Transverse colon (tissue), 4 donors: ENCODE data around the gene IQCK. TPM values are rescaled to one million over a fixed set of nuclear protein-coding genes. Genes with fewer than 3 reads are reported as not detected.

Source experiments
- DNase-seq: peaks from one replicate; pipeline ENCODE4 v3.0.0-alpha.2; 2019
- H3K27ac ChIP-seq, 4 donors: fragments of 200-600 bp; sonication (generic); 2 replicates each; pipeline ENCODE4 v1.5.1; 2016 to 2018; ENCODE audit warnings: inconsistent platforms in 4 of 4
- H3K27me3 ChIP-seq: fragments of 200-600 bp; sonication (generic); 2 replicates; pipeline ENCODE4 v1.5.1; 2017; ENCODE audit warnings: inconsistent platforms
- H3K36me3 ChIP-seq, 4 donors: fragments of 200-600 bp; sonication (generic); 2 replicates each; pipeline ENCODE4 v1.5.1; 2017 to 2019; ENCODE audit warnings: inconsistent platforms in 4 of 4
- H3K4me1 ChIP-seq, 4 donors: fragments of 200-600 bp; sonication (generic); 2 replicates each; pipeline ENCODE4 v1.5.1; 2017 to 2020; ENCODE audit warnings: inconsistent platforms in 4 of 4
- H3K4me3 ChIP-seq, 4 donors: fragments of 200-600 bp; sonication (generic); 1 replicate in 1 of 4; 2 replicates in 3 of 4; pipeline versions ENCODE4 v1.5.1 to v1.6.1; 2017 to 2019; ENCODE audit warnings: inconsistent platforms in 4 of 4
- H3K9me3 ChIP-seq, 2 donors: fragments of 200-600 bp; sonication (generic); 2 replicates each; pipeline ENCODE4 v1.5.1; 2017 to 2019; ENCODE audit warnings: inconsistent platforms in 2 of 2
- CTCF ChIP-seq, 5 experiments: fragments of 200-600 bp in 3 of 5; fragments of 450-650 bp in 2 of 5; sonication (generic) in 3 of 5; IDR thresholded peaks; 1 replicate in 2 of 5; 2 replicates in 3 of 5; pipeline ENCODE4 v1.5.1; 2016 to 2017; ENCODE audit warnings: antibody characterized with exemption in 5 of 5, inconsistent platforms in 3 of 5, mild to moderate bottlenecking in 2 of 5, moderate library complexity in 1 of 5
- EP300 ChIP-seq: sonication (generic); formaldehyde crosslinking; IDR thresholded peaks from one replicate; pipeline ENCODE4 v1.6.1; 2017; ENCODE audit warnings: antibody characterized with exemption, low read depth
- POLR2A ChIP-seq: fragments of 450-650 bp; IDR thresholded peaks from one replicate; pipeline ENCODE4 v1.6.1; 2016; ENCODE audit warnings: antibody characterized with exemption, mild to moderate bottlenecking, moderate library complexity
- POLR2AphosphoS5 ChIP-seq, 3 donors: sonication (generic); formaldehyde crosslinking; IDR thresholded peaks; one replicate each; pipeline ENCODE4 v1.6.1; 2016; ENCODE audit warnings: antibody characterized with exemption in 3 of 3
- WGBS, 2 donors: methylation state at CpG; one replicate each; pipeline ENCODE4 v1.1.5; 2018; ENCODE audit warnings: low coverage in 1 of 2; 5-methylcytosine and 5-hydroxymethylcytosine counted together
- in situ Hi-C, 4 donors: fragments of 200-750 bp; cut with MboI; loops; one replicate each; pipeline versions ENCODE4 v1.15.0 to v1.15.1; 2017; ENCODE audit warnings: low sequenced_read_pairs in 3 of 4, low pct_ligation_motif_present in 1 of 4, low pct_unique_long_range_greater_than_20kb in 1 of 4
- intact Hi-C: fragments of 100-400 bp; cut with DNase I; formaldehyde crosslinking; loops from one replicate; pipeline ENCODE4 v1.15.1; 2023; ENCODE audit warnings: low total_unique reads
- total RNA-seq, 4 donors: library from RNA; depleted of rRNA; stranded (reverse); fragments of >200 nt; gene quantifications; one replicate each; pipeline ENCODE4 v1.1.0, GENCODE V29; 2016

IQCK gene
- total RNA-seq, 4 donors from 2014 or later, result 8.3 to 18.2 (median 12.7) TPM

GRCh38 chr16:19876501-19877059, 158.5 kb downstream of the IQCK start:
- no peaks in the 10 kb centered on the region for H3K27me3 ChIP-seq
- in situ Hi-C loops (loop anchor here in 1 of 4 donors (25.0 kb wide), 1 partner anchor 164 kb away; the partner anchor contains the start of genes IQCK and KNOP1), intact Hi-C loops (no loop called here)
- no peak for DNase-seq
- H3K9me3 ChIP-seq, result no peaks in the 10 kb centered on the region
- no peaks in the 10 kb centered on the region for H3K4me1 ChIP-seq
- no peak overlapping the region for H3K4me3 ChIP-seq
- no peaks in the 10 kb centered on the region for H3K36me3 ChIP-seq
- TF ChIP-seq POLR2AphosphoS5 (IDR thresholded peaks at IDR 0.05) (no peak), CTCF (IDR thresholded peaks at IDR 0.05) (no peak), EP300 (no peak), POLR2A (no peak)
- 61 to 76% methylated on average over 5 to 10 of the region's 10 CpGs for WGBS, 2 donors
- H3K27ac ChIP-seq, result no peak overlapping the region

- H3K27me3 ChIP-seq, result peaks cover 16% of the 10 kb centered on the region
- WGBS, 2 donors, result 78 to 93% methylated on average over 3 to 11 of the region's 11 CpGs
- H3K9me3 ChIP-seq, result no peaks in the 10 kb centered on the region
- H3K27ac ChIP-seq, result no peak overlapping the region
- no peaks in the 10 kb centered on the region for H3K36me3 ChIP-seq
- DNase-seq, result no peak
- in situ Hi-C loops, result loop anchor here in 1 of 4 donors (25.0 kb wide), 1 partner anchor 166 kb away; the partner anchor contains the start of genes IQCK and KNOP1
- H3K4me3 ChIP-seq, result no peak overlapping the region
- intact Hi-C loops, result no loop called here
- TF ChIP-seq CTCF (IDR thresholded peaks at IDR 0.05) (no peak), POLR2A (no peak), EP300 (no peak), POLR2AphosphoS5 (IDR thresholded peaks at IDR 0.05) (no peak)
- peaks cover 0 to 4% (median 3%) of the 10 kb centered on the region in 4 donors for H3K4me1 ChIP-seq
Observed at GRCh38 chr16:19878757-19879156, 160.7 kb downstream of the IQCK start.

- in situ Hi-C loops (loop anchor here in 1 of 4 donors (25.0 kb wide), 1 partner anchor 167 kb away; the partner anchor contains the start of genes IQCK and KNOP1), intact Hi-C loops (no loop called here)
- 85 to 87% methylated on average over 3 to 13 of the region's 13 CpGs for WGBS, 2 donors
- Histone ChIP-seq H3K27me3 (peaks cover 22% of the 10 kb centered on the region), H3K4me3 (no peak overlapping the region), H3K36me3 (no peaks in the 10 kb centered on the region), H3K4me1 (peaks cover 0 to 9% (median 9%) of the 10 kb centered on the region in 4 donors), H3K9me3 (no peaks in the 10 kb centered on the region), H3K27ac (no peak overlapping the region)
- no peak for TF ChIP-seq POLR2A
- no peak for TF ChIP-seq POLR2AphosphoS5 (IDR thresholded peaks at IDR 0.05)
- TF ChIP-seq CTCF (IDR thresholded peaks at IDR 0.05), result no peak
- TF ChIP-seq EP300, result no peak
- no peak for DNase-seq
Observed at GRCh38 chr16:19879241-19879792, 161.2 kb downstream of the IQCK start.

- H3K4me1 ChIP-seq, result peaks cover 6 to 23% (median 22%) of the 10 kb centered on the region in 4 donors
- no peak overlapping the region for H3K4me3 ChIP-seq
- no peak overlapping the region for H3K27ac ChIP-seq
- intact Hi-C loops, result loop anchor here (10.0 kb wide), 1 partner anchor 166 kb away; the partner anchor contains the start of genes IQCK and KNOP1
- peaks cover 35% of the 10 kb centered on the region for H3K27me3 ChIP-seq
- WGBS, 2 donors, result 90% methylated on average over 7 of the region's 7 CpGs; no CpG with 5 or more reads in 1 of the 2 donors
- H3K9me3 ChIP-seq, result no peaks in the 10 kb centered on the region
- DNase-seq, result no peak
- in situ Hi-C loops, result loop anchor here in 3 of 4 donors (10.0 to 25.0 kb wide), 3 partner anchors 169 to 316 kb away; partner anchors contain the start of genes IQCK (in 1 of the 3) and KNOP1 (in 1 of the 3)
- no peaks in the 10 kb centered on the region for H3K36me3 ChIP-seq
- TF ChIP-seq POLR2AphosphoS5 (IDR thresholded peaks at IDR 0.05), result no peak
- TF ChIP-seq EP300, result no peak
- TF ChIP-seq POLR2A, result no peak
- TF ChIP-seq CTCF (IDR thresholded peaks at IDR 0.05), result no peak
Observed at GRCh38 chr16:19881028-19881427, 163.0 kb downstream of the IQCK start.
